COLO668 (cell line): Measurements from ENCODE around the gene KCNJ18.
"Not testable (repeated sequence)": the region's sequence is repeated elsewhere in the genome, so short reads cannot be mapped to it uniquely, and the experiment has no call there.

Experiments used
- DNase-seq: peaks from one replicate; lab custom pipeline; 2025; ENCODE audit not compliant: unreplicated experiment; lab: John Stamatoyannopoulos, UW

Gene KCNJ18

DNA sequence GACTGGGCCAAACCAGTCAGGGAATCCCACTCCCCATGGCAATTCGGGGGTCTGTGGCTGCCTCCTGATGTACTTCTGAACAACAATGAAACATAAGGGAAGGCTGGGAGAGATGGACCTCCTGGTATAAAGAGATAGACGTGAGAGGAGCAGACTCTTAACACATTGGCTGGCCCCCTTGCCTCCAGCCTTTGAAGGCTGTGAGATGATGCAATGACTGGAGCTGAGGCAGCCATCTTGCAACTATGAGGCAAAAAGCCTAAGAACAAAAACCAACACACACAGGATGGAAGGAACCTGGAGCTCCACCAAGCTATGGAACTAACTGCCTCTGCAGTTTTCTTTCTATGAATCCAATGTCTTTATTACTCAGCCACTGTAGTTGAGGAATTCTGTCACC, 58.8 kb downstream of the KCNJ18 start:
- not testable (repeated sequence) for DNase-seq
